Ovary (tissue), 9 donors: ENCODE measurements around the gene LRRC32. TPM values are rescaled to one million over a fixed set of nuclear protein-coding genes. Genes with fewer than 3 reads are reported as not detected.

Experiments used
- DNase-seq, 5 donors: peaks; one replicate each; pipeline ENCODE4 v3.0.0-alpha.2; 2019 to 2020
- H3K27ac ChIP-seq, 2 donors: fragments of 200-600 bp; one replicate each; pipeline versions ENCODE4 v1.5.1 to v1.8.0; 2019 to 2022
- H3K27me3 ChIP-seq: fragments of 200-600 bp; one replicate; pipeline ENCODE4 v1.8.0; 2022
- H3K36me3 ChIP-seq: fragments of 200-600 bp; sonication (generic); one replicate; pipeline ENCODE4 v1.5.1; 2019
- H3K4me1 ChIP-seq: one replicate; pipeline ENCODE4 v1.8.1; 2013; ENCODE audit warnings: mild to moderate bottlenecking, moderate library complexity; ENCODE audit not compliant: insufficient read depth
- H3K4me3 ChIP-seq: fragments of 200-600 bp; sonication (generic); one replicate; pipeline ENCODE4 v1.5.1; 2017
- H3K9me3 ChIP-seq, 2 donors: fragments of 200-600 bp in 1 of 2; sonication (generic) in 1 of 2; one replicate each; pipeline versions ENCODE4 v1.5.1 to v1.8.1; 2013 to 2019; ENCODE audit warnings: mild to moderate bottlenecking in 1 of 2, moderate library complexity in 1 of 2
- CTCF ChIP-seq, 3 donors: fragments of 450-650 bp in 2 of 3; fragments of 200-600 bp in 1 of 3; IDR thresholded peaks; one replicate each; pipeline versions ENCODE4 v1.5.1 to v1.8.0; 2016 to 2022; ENCODE audit warnings: antibody characterized with exemption in 3 of 3, mild to moderate bottlenecking in 1 of 3
- EP300 ChIP-seq: sonication (generic); formaldehyde crosslinking; IDR thresholded peaks from one replicate; pipeline ENCODE4 v1.6.1; 2017; ENCODE audit warnings: antibody characterized with exemption
- POLR2A ChIP-seq: fragments of 450-650 bp; IDR thresholded peaks from one replicate; pipeline ENCODE4 v1.6.1; 2017; ENCODE audit warnings: antibody characterized with exemption, mild to moderate bottlenecking, moderate library complexity
- WGBS, 3 donors: extraction: QIAGEN DNeasy Blood & Tissue Kit in 1 of 3; methylation state at CpG; one replicate each; pipeline versions ENCODE4 v1.1.5 to v1.1.7; 2013 to 2017; 5-methylcytosine and 5-hydroxymethylcytosine counted together
- intact Hi-C, 4 donors: fragments of 100-400 bp; cut with DNase I; formaldehyde crosslinking; loops; one replicate each; pipeline versions ENCODE4 v1.11.0 to v1.15.1; 2022 to 2023
- polyA plus RNA-seq, 2 donors: library from polyadenylated mRNA; stranded (reverse); fragments of 200-250 nt in 1 of 2; fragments of 350-450 nt in 1 of 2; fragmentation: Illumina TruSeq in 1 of 2; extraction: RNeasy Lipid Tissue Mini Kit (QIAGEN cat#74804) in 1 of 2; gene quantifications; one replicate each; pipeline ENCODE4 v1.2.3, GENCODE V29; 2013 to 2014
- total RNA-seq, 7 donors: library from RNA; depleted of rRNA in 2 of 7; stranded (reverse); fragments of >200 nt in 2 of 7; fragmentation: NEBNext Ultra II Directional in 3 of 7; extraction: Animal tissue kit (Norgen Biotek cat#: 25700) in 3 of 7; gene quantifications; one replicate each; pipeline versions ENCODE4 v1.1.0 to v1.2.4, GENCODE V29; 2016 to 2023
- donor health status: DM: no; HTN: no; CAD: no; lungs with moderate emphysema.
- donor health status: DM: no; HTN: no; CAD: no.
- donor health status: Bipolar disorder and iron deficiency.
- donor health status: DM: yes; HTN: yes; CAD: no.
- donor health status: DM: no; HTN: no; CAD: no.
- donor health status: DM: yes; HTN: yes; CAD: no.

Gene LRRC32
- total and polyA plus RNA-seq, 9 donors: 3.2 to 47.1 (median 29.5) TPM

DNA sequence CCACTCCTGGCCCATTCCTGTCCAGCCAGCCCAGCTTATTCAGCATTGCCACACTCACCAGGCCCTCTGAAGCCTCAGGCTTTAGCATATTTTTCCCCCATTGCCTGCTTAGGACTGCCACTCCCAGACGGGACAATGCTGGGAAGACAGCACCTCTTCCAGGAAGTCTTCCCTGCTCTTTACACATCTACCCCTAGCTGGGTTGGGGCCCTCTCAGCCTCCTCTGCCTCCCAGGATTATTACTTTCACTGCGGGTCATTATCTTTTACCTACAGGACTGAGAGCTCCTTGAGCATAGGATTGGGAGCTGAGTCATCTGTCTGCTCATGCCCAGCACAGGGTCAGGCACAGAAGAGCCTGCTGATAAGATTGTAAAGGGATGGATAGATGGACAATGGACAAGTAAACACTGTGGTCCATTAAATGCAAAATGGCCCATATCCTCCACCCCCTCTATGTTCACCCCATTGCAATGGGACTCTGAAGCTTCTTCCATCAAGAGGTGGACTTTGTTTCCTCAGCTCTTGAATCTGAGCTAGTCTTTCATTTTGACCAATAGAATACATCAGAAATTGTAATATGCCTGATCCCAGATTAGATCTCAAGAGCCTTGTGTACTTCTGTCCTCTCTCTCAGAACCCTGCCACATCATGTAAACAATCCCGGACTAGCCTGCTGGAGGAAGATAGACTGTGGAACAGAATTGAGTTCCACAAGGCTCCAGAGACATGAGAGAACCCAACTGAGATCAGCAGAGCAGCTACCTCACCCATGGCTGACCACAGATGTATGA lies 32.0 kb upstream of the LRRC32 start:
- Histone ChIP-seq H3K9me3 (no peaks in the 10 kb centered on the region), H3K27ac (no peak overlapping the region), H3K36me3 (no peaks in the 10 kb centered on the region), H3K4me3 (no peak overlapping the region), H3K4me1 (no peaks in the 10 kb centered on the region), H3K27me3 (no peaks in the 10 kb centered on the region)
- 81 to 85% (median 83%) methylated on average over 3 of the region's 3 CpGs for WGBS, 3 donors
- intact Hi-C loops: no loop called here
- DNase-seq: no peak
- TF ChIP-seq POLR2A (no peak), CTCF (IDR thresholded peaks at IDR 0.05) (no peak), EP300 (no peak)

DNA sequence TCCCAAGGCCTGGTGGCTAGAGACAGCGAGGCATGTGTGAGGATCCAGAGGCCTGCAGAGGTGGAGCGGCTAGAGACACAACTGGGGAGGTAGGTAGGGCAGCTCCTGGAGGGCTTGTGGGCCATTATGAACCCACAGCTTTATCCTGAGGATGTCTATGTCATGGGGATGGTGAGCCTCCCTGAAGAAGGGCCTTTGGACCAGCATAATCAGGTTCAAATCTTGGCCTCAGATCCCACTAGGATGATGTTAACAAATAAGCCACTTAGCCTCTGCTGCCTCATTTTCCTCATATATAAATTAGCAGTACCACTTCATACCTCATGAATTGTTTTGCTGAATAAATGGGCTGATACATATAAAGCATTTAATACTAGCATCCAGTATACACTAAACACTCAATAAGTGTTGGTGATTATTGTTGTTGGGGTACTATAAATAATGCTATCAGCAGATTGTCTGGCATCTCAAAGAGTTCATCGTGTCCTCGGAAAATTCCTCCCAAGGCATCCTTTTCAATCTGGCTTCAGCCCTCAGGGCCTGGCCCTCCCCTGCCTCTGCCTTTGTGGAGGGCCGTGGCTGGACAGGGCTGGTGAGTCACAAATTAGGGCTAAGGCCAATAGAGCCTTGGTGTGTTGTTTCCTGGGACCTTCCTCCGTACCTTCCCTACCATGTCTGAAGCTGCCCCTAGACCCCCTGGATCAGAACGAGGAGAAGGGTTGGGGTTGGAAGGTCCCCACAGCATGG lies 30.9 kb upstream of the LRRC32 start:
- Histone ChIP-seq H3K27me3 (no peaks in the 10 kb centered on the region), H3K4me1 (no peaks in the 10 kb centered on the region), H3K27ac (no peak overlapping the region), H3K36me3 (no peaks in the 10 kb centered on the region), H3K9me3 (no peaks in the 10 kb centered on the region), H3K4me3 (no peak overlapping the region)
- WGBS, 3 donors: 41 to 48% (median 44%) methylated on average over 7 of the region's 7 CpGs
- TF ChIP-seq CTCF (IDR thresholded peaks at IDR 0.05): no peak
- TF ChIP-seq POLR2A: no peak
- TF ChIP-seq EP300: no peak
- peak in 1 of 5 donors; percentile 22 for DNase-seq
- intact Hi-C loops: no loop called here

GRCh38 chr11:76700177-76701100 lies 29.9 kb upstream of the LRRC32 start:
- 42 to 50% (median 47%) methylated on average over 16 of the region's 16 CpGs for WGBS, 3 donors
- DNase-seq: peak in 2 of 5 donors; percentile 44 to 52
- TF ChIP-seq EP300 (no peak), POLR2A (no peak)
- Histone ChIP-seq H3K27me3 (no peaks in the 10 kb centered on the region), H3K4me3 (no peak overlapping the region), H3K4me1 (no peaks in the 10 kb centered on the region), H3K9me3 (no peaks in the 10 kb centered on the region), H3K27ac (no peak overlapping the region), H3K36me3 (no peaks in the 10 kb centered on the region)
- intact Hi-C loops: no loop called here

DNA sequence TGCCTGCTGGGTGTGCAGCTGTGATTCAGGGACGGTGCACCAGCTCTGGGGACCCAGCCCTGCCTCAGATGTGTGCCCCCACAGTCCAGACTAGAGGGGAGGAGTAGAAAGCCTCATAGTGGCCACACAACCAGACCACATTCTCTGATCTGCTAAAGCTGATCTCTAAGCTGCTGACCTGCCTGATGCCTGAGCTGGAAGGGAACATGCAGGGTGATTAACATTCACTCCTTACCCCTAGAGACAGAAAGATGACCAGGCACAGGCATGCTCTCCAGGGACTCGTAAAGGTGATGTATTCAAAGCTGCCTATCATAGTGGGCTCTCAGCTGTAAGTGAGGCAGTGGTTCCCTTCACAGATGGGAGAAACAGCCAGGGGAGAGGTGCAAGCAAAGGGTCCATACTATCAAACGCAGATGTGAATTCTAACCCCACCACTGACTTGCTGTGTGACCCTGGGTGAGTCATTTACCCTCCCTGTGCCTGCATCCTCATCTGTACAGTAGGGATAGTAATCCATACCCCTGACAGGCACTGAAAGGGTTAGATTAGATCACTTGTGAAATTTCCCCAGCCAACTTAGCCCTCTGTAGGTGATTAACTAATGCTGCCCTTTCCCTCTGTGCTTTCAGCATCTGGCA lies 29.0 kb upstream of the LRRC32 start:
- no peak for DNase-seq
- TF ChIP-seq EP300 (no peak), CTCF (IDR thresholded peaks at IDR 0.05) (no peak), POLR2A (no peak)
- WGBS, 3 donors: 63 to 84% (median 76%) methylated on average over 2 to 3 of the region's 3 CpGs
- Histone ChIP-seq H3K36me3 (no peaks in the 10 kb centered on the region), H3K27ac (no peak overlapping the region), H3K9me3 (no peaks in the 10 kb centered on the region), H3K4me1 (no peaks in the 10 kb centered on the region), H3K4me3 (no peak overlapping the region), H3K27me3 (no peaks in the 10 kb centered on the region)
- intact Hi-C loops: no loop called here
